ENCODE results near the gene WIPF1. TPM values are rescaled to one million over a fixed set of nuclear protein-coding genes. Genes with fewer than 3 reads are reported as not detected.

Gene WIPF1
- total RNA-seq, 4 donors from 2014 or later, result 4.8 to 21.8 (median 7.3) TPM

- DNase-seq (ENCODE audit: low spot score in 2 of 2), result no peak
- 37% methylated on average over 8 of the region's 8 CpGs for WGBS
Measured at GRCh38 chr2:174561283-174561971, 36.2 kb downstream of the WIPF1 start.

DNA sequence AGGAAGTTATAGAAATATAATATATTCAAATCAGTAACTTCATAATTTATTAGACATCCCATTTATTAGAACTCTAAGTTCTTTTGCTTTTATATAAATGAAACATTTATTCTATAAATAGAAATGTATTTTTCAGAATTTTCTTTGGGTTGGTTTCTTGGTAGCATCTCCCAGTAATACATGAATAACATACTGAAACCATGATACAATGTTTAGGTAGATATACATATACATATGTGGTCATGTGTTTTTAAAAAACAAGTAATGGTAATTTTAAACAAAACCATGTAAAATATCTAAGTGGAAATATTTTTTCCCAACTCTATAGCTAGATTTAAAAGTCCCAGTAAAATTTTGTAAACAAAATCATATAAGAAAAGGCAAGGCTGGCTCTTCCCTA lies 36.9 kb downstream of the WIPF1 start:
- H3K36me3 ChIP-seq, result peaks cover 16% of the 10 kb centered on the region
- no peaks in the 10 kb centered on the region for H3K27me3 ChIP-seq
- no peaks in the 10 kb centered on the region for H3K9me3 ChIP-seq
- peaks cover 10% of the 10 kb centered on the region for H3K4me1 ChIP-seq
- H3K27ac ChIP-seq, result no peak overlapping the region
- no peak overlapping the region for H3K4me3 ChIP-seq
- TF ChIP-seq POLR2A (IDR thresholded peaks at IDR 0.05) (no peak), EP300 (IDR thresholded peaks at IDR 0.05) (no peak), POLR2AphosphoS5 (IDR thresholded peaks at IDR 0.05) (no peak)
- TF ChIP-seq, protein P1, sequence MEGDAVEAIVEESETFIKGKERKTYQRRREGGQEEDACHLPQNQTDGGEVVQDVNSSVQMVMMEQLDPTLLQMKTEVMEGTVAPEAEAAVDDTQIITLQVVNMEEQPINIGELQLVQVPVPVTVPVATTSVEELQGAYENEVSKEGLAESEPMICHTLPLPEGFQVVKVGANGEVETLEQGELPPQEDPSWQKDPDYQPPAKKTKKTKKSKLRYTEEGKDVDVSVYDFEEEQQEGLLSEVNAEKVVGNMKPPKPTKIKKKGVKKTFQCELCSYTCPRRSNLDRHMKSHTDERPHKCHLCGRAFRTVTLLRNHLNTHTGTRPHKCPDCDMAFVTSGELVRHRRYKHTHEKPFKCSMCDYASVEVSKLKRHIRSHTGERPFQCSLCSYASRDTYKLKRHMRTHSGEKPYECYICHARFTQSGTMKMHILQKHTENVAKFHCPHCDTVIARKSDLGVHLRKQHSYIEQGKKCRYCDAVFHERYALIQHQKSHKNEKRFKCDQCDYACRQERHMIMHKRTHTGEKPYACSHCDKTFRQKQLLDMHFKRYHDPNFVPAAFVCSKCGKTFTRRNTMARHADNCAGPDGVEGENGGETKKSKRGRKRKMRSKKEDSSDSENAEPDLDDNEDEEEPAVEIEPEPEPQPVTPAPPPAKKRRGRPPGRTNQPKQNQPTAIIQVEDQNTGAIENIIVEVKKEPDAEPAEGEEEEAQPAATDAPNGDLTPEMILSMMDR (IDR thresholded peaks at IDR 0.05), result no peak
- no peak for DNase-seq (ENCODE audit: low spot score in 2 of 2)

More at GRCh38 chr2:174561283-174561971, 36.2 kb downstream of the WIPF1 start:
- Histone ChIP-seq H3K4me1 (peaks cover 10% of the 10 kb centered on the region), H3K27me3 (no peaks in the 10 kb centered on the region), H3K9me3 (no peaks in the 10 kb centered on the region), H3K27ac (peak overlapping the region; percentile 19), H3K4me3 (no peak overlapping the region), H3K36me3 (peaks cover 21% of the 10 kb centered on the region)
- TF ChIP-seq, protein P1 (IDR thresholded peaks at IDR 0.05), result no peak
- no peak for TF ChIP-seq POLR2A (IDR thresholded peaks at IDR 0.05)
- TF ChIP-seq EP300 (IDR thresholded peaks at IDR 0.05), result no peak
- TF ChIP-seq POLR2AphosphoS5 (IDR thresholded peaks at IDR 0.05), result no peak

DNA sequence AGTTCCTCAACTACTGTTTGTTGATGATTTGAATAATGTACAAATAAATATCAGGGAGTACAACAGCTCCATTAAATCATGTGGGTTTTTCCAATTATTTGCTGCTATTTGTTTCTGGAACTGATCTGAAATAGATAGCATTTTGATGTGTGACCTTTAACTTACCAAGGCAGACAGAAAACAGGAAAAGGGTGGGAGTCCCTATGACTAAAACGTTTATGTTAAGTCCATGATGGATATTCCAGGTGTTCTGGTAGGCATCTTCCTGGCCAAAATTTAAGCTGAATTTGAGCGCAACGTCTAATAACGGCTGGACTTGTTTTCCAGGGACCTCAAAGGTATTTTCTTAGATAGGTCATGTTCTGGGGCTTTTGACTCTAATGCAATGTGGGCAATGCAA lies 41.6 kb downstream of the WIPF1 start:
- Histone ChIP-seq H3K27ac (no peak overlapping the region), H3K9me3 (peaks cover 5% of the 10 kb centered on the region), H3K27me3 (no peaks in the 10 kb centered on the region), H3K36me3 (no peaks in the 10 kb centered on the region), H3K4me3 (no peak overlapping the region), H3K4me1 (no peaks in the 10 kb centered on the region)
- 73% methylated on average over 4 of the region's 4 CpGs for WGBS
- no peak for DNase-seq (ENCODE audit: low spot score in 2 of 2)
- TF ChIP-seq POLR2AphosphoS5 (IDR thresholded peaks at IDR 0.05) (no peak), EP300 (IDR thresholded peaks at IDR 0.05) (no peak), POLR2A (IDR thresholded peaks at IDR 0.05) (no peak)
- TF ChIP-seq, protein P1 (IDR thresholded peaks at IDR 0.05), result no peak

DNA sequence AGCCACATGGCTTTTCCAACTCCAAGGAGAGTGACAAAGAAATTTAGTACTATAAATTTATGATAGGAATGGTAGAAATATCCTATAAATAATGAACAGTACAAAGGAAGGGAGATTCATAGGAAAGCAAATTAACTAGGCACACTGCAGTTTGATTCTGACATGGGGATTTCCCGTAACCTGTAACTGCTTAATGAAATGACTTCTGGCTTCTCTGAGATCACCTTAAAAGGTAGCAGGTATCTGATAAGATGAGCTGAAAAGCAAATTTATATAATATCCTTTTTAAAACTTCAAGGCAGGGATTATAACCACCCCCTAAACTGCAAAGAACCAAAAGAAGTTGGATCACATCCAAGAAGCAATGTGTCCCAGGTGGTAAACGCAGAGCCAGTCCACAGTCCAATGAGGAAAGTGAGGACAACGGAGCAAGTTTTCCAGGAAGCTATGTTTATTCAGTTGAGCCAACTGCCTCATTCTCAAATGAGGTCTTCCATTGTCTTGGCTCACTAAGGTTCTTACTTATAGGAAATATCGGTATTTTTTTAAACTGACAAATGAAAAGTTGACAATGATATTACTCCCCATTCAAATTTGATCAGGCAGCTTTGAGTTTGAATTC lies 43.0 kb downstream of the WIPF1 start:
- no peak overlapping the region for H3K27ac ChIP-seq
- 64% methylated on average over 4 of the region's 4 CpGs for WGBS
- no peaks in the 10 kb centered on the region for H3K4me1 ChIP-seq
- DNase-seq (ENCODE audit: low spot score in 2 of 2), result no peak
- H3K27me3 ChIP-seq, result no peaks in the 10 kb centered on the region
- TF ChIP-seq POLR2AphosphoS5 (IDR thresholded peaks at IDR 0.05) (no peak), POLR2A (IDR thresholded peaks at IDR 0.05) (no peak), EP300 (IDR thresholded peaks at IDR 0.05) (no peak)
- TF ChIP-seq, protein P1 (IDR thresholded peaks at IDR 0.05), result no peak
- no peaks in the 10 kb centered on the region for H3K36me3 ChIP-seq
- peaks cover 5% of the 10 kb centered on the region for H3K9me3 ChIP-seq
- H3K4me3 ChIP-seq, result no peak overlapping the region

- H3K27me3 ChIP-seq, result no peaks in the 10 kb centered on the region
- 94% methylated on average over 5 of the region's 5 CpGs for WGBS
- no peaks in the 10 kb centered on the region for H3K36me3 ChIP-seq
- no peaks in the 10 kb centered on the region for H3K4me1 ChIP-seq
- no peak for DNase-seq (ENCODE audit: low spot score in 2 of 2)
- H3K4me3 ChIP-seq, result no peak overlapping the region
- no peak for TF ChIP-seq EP300 (IDR thresholded peaks at IDR 0.05)
- no peak for TF ChIP-seq POLR2A (IDR thresholded peaks at IDR 0.05)
- no peak for TF ChIP-seq POLR2AphosphoS5 (IDR thresholded peaks at IDR 0.05)
- TF ChIP-seq, protein P1 (IDR thresholded peaks at IDR 0.05), result no peak
- H3K9me3 ChIP-seq, result peaks cover 5% of the 10 kb centered on the region
- no peak overlapping the region for H3K27ac ChIP-seq
Measured at GRCh38 chr2:174553811-174554493, 43.7 kb downstream of the WIPF1 start.
